Bladder microvascular endothelial cell (primary cell): Measurements from ENCODE around the gene TBC1D10B. TPM values are rescaled to one million over a fixed set of nuclear protein-coding genes. Genes with fewer than 3 reads are reported as not detected.

Experiments used
- total RNA-seq: library from RNA; depleted of rRNA; stranded (reverse); fragments of >200 nt; gene quantifications from 2 replicates; pipeline ENCODE4 v1.2.3, GENCODE V29; 2014

The TBC1D10B gene
- total RNA-seq = 26.9 and 47.2 TPM in 2 replicates

DNA sequence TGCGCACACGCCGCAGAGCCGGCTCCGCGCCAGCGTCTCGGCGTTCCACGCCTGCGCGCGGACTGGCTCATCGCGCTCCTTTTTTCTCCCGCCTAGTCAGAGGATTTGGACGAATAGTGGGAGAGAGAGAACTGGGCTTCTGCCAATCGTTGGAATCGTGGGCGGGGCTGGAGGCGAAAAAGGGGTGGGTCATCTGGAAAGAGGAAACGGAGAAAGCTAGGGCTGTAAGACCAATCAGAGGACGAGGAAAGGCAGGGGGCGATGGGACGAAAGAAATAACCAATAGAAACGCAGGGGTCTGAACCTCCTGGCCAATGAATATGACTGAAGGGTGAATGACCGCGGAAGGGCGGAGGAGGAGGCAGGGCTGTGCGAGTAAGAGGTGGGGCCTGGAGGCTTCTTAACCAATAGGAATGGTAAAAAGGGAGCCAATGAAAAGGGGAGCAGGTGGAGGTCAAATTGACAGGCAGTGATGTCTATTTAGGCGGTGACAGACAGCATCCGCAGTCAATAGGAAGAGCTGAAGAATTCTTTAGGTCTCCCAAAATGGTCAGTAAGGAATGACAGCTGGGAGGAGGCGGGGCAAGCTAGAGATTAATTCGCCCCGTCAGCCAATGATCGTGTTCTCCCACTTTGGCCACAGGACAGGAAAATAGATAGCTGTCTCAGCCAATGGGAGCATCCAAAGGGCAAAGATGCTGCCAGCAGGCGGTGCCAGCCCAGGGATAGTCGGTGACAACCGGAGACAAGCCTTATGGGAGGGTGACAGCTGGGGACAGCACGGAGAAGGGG is at the start of gene TBC1D10B:
TSS of gene TBC1D10B (minus strand) at position 39 of the 792 bp plus-strand sequence. CDS start 311 bp downstream, outside the sequence.

DNA sequence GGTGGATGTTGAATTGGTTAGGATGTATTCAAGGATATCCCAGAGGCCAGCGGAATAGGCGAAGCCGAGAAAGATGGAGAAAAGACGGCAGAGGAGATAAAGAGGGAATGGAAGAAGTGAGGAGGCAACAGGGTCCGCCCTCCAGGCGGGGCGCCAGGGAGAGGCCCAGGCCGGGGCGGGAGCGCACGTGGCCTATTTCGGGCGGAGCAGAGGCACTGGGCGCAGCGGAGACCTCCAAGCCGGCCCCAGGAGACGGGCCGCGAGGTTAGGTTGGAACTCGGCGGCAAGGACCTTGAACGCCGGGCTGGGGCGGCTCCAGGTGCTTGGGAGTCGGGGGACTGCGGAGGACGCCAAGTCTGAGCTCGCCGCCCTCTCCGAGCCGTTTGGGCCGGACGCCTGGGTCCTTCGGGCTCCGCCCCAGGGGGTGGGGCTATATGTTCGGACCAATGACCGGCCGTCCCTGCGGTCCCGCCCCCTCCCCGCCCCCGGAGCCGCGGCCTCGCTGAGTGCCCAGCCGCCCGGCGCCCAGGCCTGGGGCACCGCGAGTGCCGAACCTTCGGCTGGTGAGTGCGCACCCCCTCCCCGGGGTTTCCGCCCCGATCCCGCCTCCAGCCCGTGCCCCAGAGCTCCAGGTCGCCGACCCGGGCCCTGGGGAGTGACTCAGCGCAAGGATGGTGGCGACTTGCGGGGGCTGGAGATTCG is 37.0 kb upstream of the TBC1D10B start, which contains the start of gene ZNF771:
TSS of gene ZNF771 (plus strand) at position 505 of the 702 bp plus-strand sequence. CDS start 448 bp downstream, outside the sequence.

DNA sequence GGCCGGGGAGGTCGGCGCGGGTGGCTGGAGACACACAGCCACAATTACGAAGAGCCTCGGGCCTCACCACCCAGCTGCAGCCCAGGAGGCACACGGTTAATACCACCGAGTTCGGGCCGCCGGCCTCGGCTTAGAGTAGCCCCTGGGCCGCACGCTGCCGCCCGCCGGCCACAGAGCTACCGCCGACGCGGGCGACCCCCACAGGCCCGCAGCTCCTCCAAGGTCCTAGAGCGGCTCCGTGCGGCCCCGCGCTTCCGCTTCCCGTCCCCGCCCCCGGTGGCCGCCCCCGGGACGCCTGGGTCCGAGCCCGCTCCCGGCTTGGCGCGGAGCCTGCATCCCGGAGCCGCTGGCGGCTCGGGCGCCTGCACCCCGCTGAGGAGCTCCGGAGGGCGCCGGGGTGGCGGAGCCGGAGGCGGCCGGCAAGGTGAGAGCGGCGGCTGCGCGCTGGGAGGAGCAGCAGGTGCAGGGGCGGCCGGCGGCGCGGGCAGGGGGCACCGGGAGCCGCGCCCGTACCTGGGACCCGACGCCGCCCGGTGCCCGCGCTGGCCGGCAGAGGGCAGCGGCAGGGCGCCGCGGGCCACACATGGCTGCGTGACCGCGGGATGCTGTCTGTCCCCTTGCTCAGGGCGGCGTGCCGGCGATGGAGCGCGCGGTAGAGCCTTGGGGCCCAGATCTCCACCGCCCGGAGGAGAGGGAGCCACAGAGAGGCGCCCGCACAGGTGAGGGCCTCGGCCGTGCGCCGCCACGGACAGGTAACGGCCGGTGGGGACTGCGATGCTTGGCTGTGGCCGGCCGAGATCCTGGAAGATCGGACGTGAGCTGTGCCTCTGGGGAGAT is 25.1 kb upstream of the TBC1D10B start, which contains the start of gene ZNF48:
TSS of gene ZNF48 (plus strand) at position 266 of the 837 bp plus-strand sequence. CDS start at position 641, 375 bp downstream.

GRCh38 chr16:30382111-30382881 is 12.0 kb upstream of the TBC1D10B start, which contains the start of gene SEPTIN1:
SEPTIN1 (minus strand) TSS chr16:30382561; CDS start chr16:30382542, 19 bp downstream.

DNA sequence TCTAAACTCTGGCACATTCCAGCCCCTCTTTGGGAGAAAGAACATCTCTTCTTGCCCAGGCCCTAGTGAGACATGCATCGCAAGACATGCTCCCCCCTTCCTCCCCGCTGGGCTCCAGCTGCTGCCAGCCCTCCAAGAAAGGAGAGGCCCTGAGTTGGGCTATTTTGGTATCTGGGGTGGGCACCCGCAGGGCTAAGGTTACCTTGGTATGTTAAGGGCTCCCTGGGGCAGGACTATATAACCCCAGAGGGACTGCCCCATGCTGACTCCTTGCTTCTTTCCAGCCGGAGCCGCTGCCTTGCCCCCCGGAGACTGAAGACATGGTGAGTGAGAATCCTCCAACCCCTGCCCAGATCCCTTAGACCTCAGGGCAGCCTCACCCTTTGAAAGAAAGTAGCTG is 4.2 kb upstream of the TBC1D10B start, which contains the start of gene MYL11:
TSS of gene MYL11 (plus strand) at position 265 of the 400 bp plus-strand sequence. CDS start at position 321, 56 bp downstream.

DNA sequence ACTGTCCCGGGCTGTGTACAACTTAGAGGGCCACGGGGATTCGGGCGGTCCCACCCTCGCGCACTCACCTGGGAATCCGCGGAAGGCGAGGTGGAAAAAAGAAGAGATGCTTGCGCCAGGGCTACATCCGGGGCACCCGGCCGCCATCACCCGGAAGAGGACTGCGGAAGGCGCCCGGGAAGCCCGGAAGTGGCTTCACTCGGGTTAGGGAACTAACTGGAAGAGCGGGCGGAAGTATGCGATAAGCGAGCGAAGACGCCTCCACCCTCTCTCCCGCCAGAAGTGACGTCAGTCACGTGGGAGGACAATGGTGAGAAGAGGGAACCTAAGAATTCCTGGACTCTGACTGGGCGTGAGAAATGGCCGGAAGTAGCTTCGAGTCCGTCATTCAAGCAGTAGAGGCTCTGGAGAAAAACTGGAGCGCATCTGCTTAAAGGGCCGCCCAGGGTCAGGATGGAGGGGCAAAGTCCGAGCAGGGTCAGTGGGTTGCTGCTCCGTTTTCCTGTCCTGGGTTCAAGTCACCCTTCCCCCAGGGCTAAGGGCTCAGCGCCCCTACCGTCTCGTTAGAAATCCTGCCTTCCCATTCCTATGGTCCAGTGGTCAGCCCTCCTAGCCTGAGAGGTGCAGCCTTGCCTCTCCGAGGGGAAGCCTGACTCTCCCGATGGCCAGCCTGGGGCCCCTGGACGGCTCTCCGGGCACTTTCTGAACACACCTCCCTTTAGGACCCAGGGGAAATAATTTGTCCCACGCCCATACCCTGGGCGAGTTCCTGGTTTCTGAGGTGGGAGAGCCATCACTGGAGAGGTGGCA is 14.9 kb downstream of the TBC1D10B start, which contains the start of gene CD2BP2:
TSS of gene CD2BP2 (minus strand) at position 165 of the 810 bp plus-strand sequence. CDS start 627 bp downstream, outside the sequence.

Other genes with a start within 250 kb of the TBC1D10B start
- gene MAPK3, start 247.3 kb downstream of the TBC1D10B start, total RNA-seq = 27.4 and 39.0 TPM in 2 replicates
- gene CORO1A, start 186.9 kb downstream of the TBC1D10B start, total RNA-seq = 3.1 and 3.2 TPM in 2 replicates
- 28.4 and 30.9 TPM in 2 replicates for gene BOLA2B, start 176.8 kb downstream of the TBC1D10B start, total RNA-seq
- gene SLX1A, start 176.6 kb downstream of the TBC1D10B start, total RNA-seq = 41.9 and 45.5 TPM in 2 replicates
- 2.3 and 4.7 TPM in 2 replicates for gene SULT1A3, start 171.2 kb downstream of the TBC1D10B start, total RNA-seq
- 0.16 and 6.2 TPM in 2 replicates for gene NPIPB13, start 122.0 kb downstream of the TBC1D10B start, total RNA-seq
- gene CD2BP2, start 15.2 kb downstream of the TBC1D10B start, total RNA-seq = 42.1 and 51.8 TPM in 2 replicates
- 0.97 TPM in 1 of 2 replicates, not detected in the other for gene MYL11, start 4.3 kb upstream of the TBC1D10B start, total RNA-seq
- 0.50 TPM in 1 of 2 replicates, not detected in the other for gene SEPTIN1, start 12.1 kb upstream of the TBC1D10B start, total RNA-seq
- 9.1 and 13.3 TPM in 2 replicates for gene ZNF48, start 24.9 kb upstream of the TBC1D10B start, total RNA-seq
- 7.8 and 9.0 TPM in 2 replicates for gene ZNF771, start 37.1 kb upstream of the TBC1D10B start, total RNA-seq
- gene DCTPP1, start 59.5 kb upstream of the TBC1D10B start, total RNA-seq = 29.2 and 37.9 TPM in 2 replicates
- 11.2 and 18.0 TPM in 2 replicates for gene SEPHS2, start 75.4 kb upstream of the TBC1D10B start, total RNA-seq
- not detected in 2 replicates for gene ITGAL, start 102.2 kb upstream of the TBC1D10B start, total RNA-seq
- gene ZNF768, start 156.1 kb upstream of the TBC1D10B start, total RNA-seq = 9.4 and 13.2 TPM in 2 replicates
- 3.9 and 8.4 TPM in 2 replicates for gene ZNF747, start 164.4 kb upstream of the TBC1D10B start, total RNA-seq
- 2.8 and 3.5 TPM in 2 replicates for gene ZNF764, start 187.9 kb upstream of the TBC1D10B start, total RNA-seq
- 9.1 and 10.6 TPM in 2 replicates for gene ZNF688, start 201.2 kb upstream of the TBC1D10B start, total RNA-seq
- gene ZNF785, start 215.2 kb upstream of the TBC1D10B start, total RNA-seq = 6.8 and 10.0 TPM in 2 replicates
- gene ZNF689, start 239.9 kb upstream of the TBC1D10B start, total RNA-seq = 2.9 and 4.0 TPM in 2 replicates